ENCODE data around the gene CD164. TPM values are rescaled to one million over a fixed set of nuclear protein-coding genes. Genes with fewer than 3 reads are reported as not detected.

CD164 gene
- total and polyA plus RNA-seq, 2 of the 4 experiments (the other 2 are of a cell fraction): 146 to 150 TPM

DNA sequence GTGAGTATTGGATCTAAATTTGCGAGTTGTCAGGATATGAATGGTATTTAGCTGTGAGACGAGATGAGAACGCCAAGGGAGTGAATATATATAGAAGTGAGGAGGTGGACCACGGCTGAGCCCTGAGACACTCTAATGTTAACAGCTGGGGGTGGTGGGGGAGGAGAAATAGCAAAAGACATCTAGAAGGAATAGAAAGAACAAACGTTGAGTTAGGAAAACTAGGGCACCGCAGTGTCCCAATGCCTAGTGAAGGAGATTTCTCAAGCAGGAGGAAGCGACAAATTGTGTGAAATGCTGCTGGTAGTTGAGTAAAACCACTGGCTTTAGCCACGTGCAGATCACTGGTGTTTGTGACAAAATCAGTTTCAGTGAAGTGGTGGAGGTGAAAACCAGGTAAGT is 56.9 kb downstream of the CD164 start:
- no peak for TF ChIP-seq BHLHE40 (IDR thresholded peaks at IDR 0.05; ENCODE audit: low read depth, low read length)
- no peak for TF ChIP-seq RCOR1 (IDR thresholded peaks at IDR 0.05; ENCODE audit: insufficient replicate concordance, low read length)
- no peak for TF ChIP-seq NFE2L2 (IDR thresholded peaks at IDR 0.05; ENCODE audit: low read depth, low read length)
- TF ChIP-seq, protein P1, sequence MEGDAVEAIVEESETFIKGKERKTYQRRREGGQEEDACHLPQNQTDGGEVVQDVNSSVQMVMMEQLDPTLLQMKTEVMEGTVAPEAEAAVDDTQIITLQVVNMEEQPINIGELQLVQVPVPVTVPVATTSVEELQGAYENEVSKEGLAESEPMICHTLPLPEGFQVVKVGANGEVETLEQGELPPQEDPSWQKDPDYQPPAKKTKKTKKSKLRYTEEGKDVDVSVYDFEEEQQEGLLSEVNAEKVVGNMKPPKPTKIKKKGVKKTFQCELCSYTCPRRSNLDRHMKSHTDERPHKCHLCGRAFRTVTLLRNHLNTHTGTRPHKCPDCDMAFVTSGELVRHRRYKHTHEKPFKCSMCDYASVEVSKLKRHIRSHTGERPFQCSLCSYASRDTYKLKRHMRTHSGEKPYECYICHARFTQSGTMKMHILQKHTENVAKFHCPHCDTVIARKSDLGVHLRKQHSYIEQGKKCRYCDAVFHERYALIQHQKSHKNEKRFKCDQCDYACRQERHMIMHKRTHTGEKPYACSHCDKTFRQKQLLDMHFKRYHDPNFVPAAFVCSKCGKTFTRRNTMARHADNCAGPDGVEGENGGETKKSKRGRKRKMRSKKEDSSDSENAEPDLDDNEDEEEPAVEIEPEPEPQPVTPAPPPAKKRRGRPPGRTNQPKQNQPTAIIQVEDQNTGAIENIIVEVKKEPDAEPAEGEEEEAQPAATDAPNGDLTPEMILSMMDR (conservative IDR thresholded peaks at IDR 0.05; ENCODE audit: low read depth, low read length): no peak
- TF ChIP-seq MAZ (IDR thresholded peaks at IDR 0.05; ENCODE audit: borderline replicate concordance, low read depth, low read length): no peak
- TF ChIP-seq RAD21 (IDR thresholded peaks at IDR 0.05; ENCODE audit: low read length): no peak
- no peak for TF ChIP-seq CEBPB (IDR thresholded peaks at IDR 0.05; ENCODE audit: low read depth, low read length)
- TF ChIP-seq RFX5 (IDR thresholded peaks at IDR 0.05; ENCODE audit: low read depth, low read length): no peak
- no peak for TF ChIP-seq POLR2A (IDR thresholded peaks at IDR 0.05; ENCODE audit: low read depth, low read length)
- TF ChIP-seq FOS (IDR thresholded peaks at IDR 0.05; ENCODE audit: low read depth, low read length): no peak
- no peak for TF ChIP-seq MAFK (IDR thresholded peaks at IDR 0.05; ENCODE audit: low read depth, low read length)
- TF ChIP-seq, protein P2, sequence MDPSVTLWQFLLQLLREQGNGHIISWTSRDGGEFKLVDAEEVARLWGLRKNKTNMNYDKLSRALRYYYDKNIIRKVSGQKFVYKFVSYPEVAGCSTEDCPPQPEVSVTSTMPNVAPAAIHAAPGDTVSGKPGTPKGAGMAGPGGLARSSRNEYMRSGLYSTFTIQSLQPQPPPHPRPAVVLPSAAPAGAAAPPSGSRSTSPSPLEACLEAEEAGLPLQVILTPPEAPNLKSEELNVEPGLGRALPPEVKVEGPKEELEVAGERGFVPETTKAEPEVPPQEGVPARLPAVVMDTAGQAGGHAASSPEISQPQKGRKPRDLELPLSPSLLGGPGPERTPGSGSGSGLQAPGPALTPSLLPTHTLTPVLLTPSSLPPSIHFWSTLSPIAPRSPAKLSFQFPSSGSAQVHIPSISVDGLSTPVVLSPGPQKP (IDR thresholded peaks at IDR 0.05; ENCODE audit: borderline replicate concordance, low read depth, low read length): no peak
- TF ChIP-seq SMC3 (IDR thresholded peaks at IDR 0.05; ENCODE audit: low read depth, low read length): no peak
- no peak for TF ChIP-seq MXI1 (IDR thresholded peaks at IDR 0.05; ENCODE audit: borderline replicate concordance, low read depth, low read length)
- TF ChIP-seq CHD1 (IDR thresholded peaks at IDR 0.05; ENCODE audit: low read depth, low read length): no peak
- TF ChIP-seq, protein P3, sequence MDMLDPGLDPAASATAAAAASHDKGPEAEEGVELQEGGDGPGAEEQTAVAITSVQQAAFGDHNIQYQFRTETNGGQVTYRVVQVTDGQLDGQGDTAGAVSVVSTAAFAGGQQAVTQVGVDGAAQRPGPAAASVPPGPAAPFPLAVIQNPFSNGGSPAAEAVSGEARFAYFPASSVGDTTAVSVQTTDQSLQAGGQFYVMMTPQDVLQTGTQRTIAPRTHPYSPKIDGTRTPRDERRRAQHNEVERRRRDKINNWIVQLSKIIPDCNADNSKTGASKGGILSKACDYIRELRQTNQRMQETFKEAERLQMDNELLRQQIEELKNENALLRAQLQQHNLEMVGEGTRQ (IDR thresholded peaks at IDR 0.05; ENCODE audit: low read depth, low read length): no peak
- intact Hi-C loops (cut with micrococcal nuclease): no loop called here
- Histone ChIP-seq H3K9ac (ENCODE audit: low read depth, low read length) (no peak overlapping the region), H3K9me1 (ENCODE audit: insufficient read depth, low read length) (no peaks in the 10 kb centered on the region), H2BK15ac (ENCODE audit: low read depth, low read length) (no peak overlapping the region), H3K36me3 (ENCODE audit: control insufficient read depth, insufficient read depth, low read length) (no peaks in the 10 kb centered on the region), H2BK120ac (ENCODE audit: low read depth, low read length) (no peak overlapping the region), H3K4me2 (ENCODE audit: low read depth, low read length) (no peak overlapping the region), H3K27ac (ENCODE audit: insufficient read depth, low read length) (no peak overlapping the region), H3K79me1 (ENCODE audit: low read depth in 1 of 2, low read length in 2 of 2) (no peaks in the 10 kb centered on the region), H2BK20ac (ENCODE audit: low read depth, low read length) (no peak overlapping the region), H3K18ac (ENCODE audit: low read depth, low read length) (no peak overlapping the region), H3K23ac (ENCODE audit: low read depth, low read length) (no peak overlapping the region), H3K14ac (replicated peaks; ENCODE audit: low read depth, low read length) (no peak overlapping the region), H4K5ac (ENCODE audit: low read depth, low read length) (no peak overlapping the region), H4K91ac (ENCODE audit: insufficient read depth, low read depth, low read length) (no peak overlapping the region), H3K27me3 (ENCODE audit: control insufficient read depth, insufficient read depth, low read length) (peaks cover 6% of the 10 kb centered on the region), H3K4ac (ENCODE audit: low read depth, low read length) (no peak overlapping the region), H2AK9ac (replicated peaks; ENCODE audit: low read depth, low read length, poor library complexity) (no peak overlapping the region), H2BK5ac (ENCODE audit: low read depth, low read length, poor library complexity, severe bottlenecking) (no peak overlapping the region), H3K4me1 (ENCODE audit: control insufficient read depth, insufficient read depth, low read length) (no peaks in the 10 kb centered on the region), H4K8ac (ENCODE audit: low read depth in 2 of 2, low read length in 2 of 2) (no peak overlapping the region), H2AFZ (replicated peaks; ENCODE audit: low read length, poor library complexity) (no peak overlapping the region), H3K4me3 (ENCODE audit: insufficient read depth, low read depth, low read length) (no peak overlapping the region), H3K56ac (ENCODE audit: extremely low read depth, insufficient read depth, low read length) (no peak overlapping the region), H3K9me3 (ENCODE audit: control insufficient read depth, insufficient read depth, low read length) (no peaks in the 10 kb centered on the region), H2AK5ac (ENCODE audit: low read depth, low read length) (no peak overlapping the region), H4K20me1 (ENCODE audit: insufficient read depth, low read length) (no peaks in the 10 kb centered on the region)
- no TSS peak for BruUV-seq (replicated peaks)
- POLR2A ChIA-PET (ENCODE audit: unreplicated experiment): no interaction called here
- ATAC-seq (ENCODE audit: low read depth) (no peak), DNase-seq (no peak)
- 38% methylated on average over 3 of the region's 8 CpGs; no CpG with 5 or more reads in 1 of the 2 experiments for WGBS, 2 experiments (ENCODE audit: extremely low coverage in 2 of 2, insufficient read length in 1 of 2)
- in situ Hi-C loops (cut with MboI; ENCODE audit: low sequenced_read_pairs): no loop called here
- CTCF ChIA-PET: no interaction called here
- dilution Hi-C loops (cut with HindIII; ENCODE audit: low sequenced_read_pairs, unreplicated experiment): no loop called here
